ENCODE measurements around the gene KL.

DNA sequence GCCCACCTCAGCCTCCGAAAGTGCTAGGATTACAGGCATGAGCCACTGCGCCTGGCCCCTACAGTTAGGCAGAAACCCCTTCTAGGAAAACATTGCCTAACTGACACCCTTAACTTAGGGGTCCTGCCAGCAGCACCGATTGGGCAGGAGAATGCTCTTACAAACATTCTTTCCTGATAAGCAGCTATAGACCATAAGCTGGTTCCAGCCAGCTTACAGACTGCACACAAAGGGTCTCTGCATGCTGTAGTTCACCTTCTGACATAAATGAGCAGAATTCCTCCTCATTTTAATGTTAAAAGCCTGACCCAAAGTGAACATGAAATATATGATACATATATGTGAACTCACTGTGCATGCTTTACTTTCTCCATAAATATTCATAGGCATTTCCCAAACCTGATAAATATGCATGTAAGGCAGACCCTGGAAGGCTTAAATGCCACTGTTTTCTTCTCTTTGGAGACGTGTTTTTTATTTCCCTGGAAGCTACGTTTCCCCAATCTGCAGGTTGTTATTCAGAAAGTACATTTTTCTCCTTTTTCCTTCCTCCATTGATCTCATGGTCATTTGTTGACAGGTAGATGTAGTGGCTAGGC is 48.5 kb upstream of the KL start:
- TF ChIP-seq CTCF (IDR thresholded peaks at IDR 0.05), result no peak
- TF ChIP-seq POLR2A (IDR thresholded peaks at IDR 0.05), result no peak

Data from uterus (tissue), 2 donors.